KOPT-K1 (cell line): ENCODE results near the gene DPEP1.
A peak's percentile ranks its signal among the peaks of the same experiment; 100 is the strongest.
"Not testable (repeated sequence)": the region's sequence is repeated elsewhere in the genome, so short reads cannot be mapped to it uniquely, and the experiment has no call there.

ENCODE experiments used
- H3K27ac ChIP-seq: fragments of 200-600 bp; sonication (generic); 2 replicates; pipeline ENCODE4 v1.5.1; 2016; ENCODE audit warnings: antibody characterized with exemption, mild to moderate bottlenecking, low read depth, low read length; ENCODE audit not compliant: poor library complexity, severe bottlenecking
- H3K36me3 ChIP-seq: fragments of 200-600 bp; sonication (generic); 2 replicates; pipeline ENCODE4 v1.5.1; 2017; ENCODE audit warnings: antibody characterized with exemption, mild to moderate bottlenecking, low read length, moderate library complexity; ENCODE audit not compliant: insufficient read depth
- H3K9me3 ChIP-seq: fragments of 200-600 bp; sonication (generic); 2 replicates; pipeline ENCODE4 v1.5.1; 2017; ENCODE audit warnings: antibody characterized with exemption, low read length, mild to moderate bottlenecking; ENCODE audit not compliant: insufficient read depth, poor library complexity, severe bottlenecking

DPEP1 gene

DNA sequence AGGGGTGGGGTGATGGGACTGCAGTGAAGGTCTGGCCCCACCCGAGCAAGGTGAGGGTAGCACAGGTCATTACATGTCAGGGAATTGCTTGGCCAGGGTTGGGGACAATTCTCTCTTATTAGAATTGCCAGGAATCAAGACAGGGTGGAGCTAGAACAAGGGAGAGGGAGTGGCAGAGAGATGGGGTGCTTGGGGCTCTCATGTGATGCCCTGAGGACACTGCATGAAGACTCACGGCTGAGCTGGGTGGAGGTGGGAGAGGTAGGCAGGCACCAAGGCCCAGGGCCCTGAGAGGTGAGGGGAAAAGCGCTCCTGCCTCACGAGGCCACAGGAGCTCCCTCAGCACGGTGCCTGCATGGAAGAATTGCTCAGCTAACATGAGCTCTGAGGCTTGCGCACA lies 3.6 kb downstream of the DPEP1 start:
- no peaks in the 10 kb centered on the region for H3K9me3 ChIP-seq
- peak overlapping the region; percentile 49 for H3K27ac ChIP-seq
- no peaks in the 10 kb centered on the region for H3K36me3 ChIP-seq

DNA sequence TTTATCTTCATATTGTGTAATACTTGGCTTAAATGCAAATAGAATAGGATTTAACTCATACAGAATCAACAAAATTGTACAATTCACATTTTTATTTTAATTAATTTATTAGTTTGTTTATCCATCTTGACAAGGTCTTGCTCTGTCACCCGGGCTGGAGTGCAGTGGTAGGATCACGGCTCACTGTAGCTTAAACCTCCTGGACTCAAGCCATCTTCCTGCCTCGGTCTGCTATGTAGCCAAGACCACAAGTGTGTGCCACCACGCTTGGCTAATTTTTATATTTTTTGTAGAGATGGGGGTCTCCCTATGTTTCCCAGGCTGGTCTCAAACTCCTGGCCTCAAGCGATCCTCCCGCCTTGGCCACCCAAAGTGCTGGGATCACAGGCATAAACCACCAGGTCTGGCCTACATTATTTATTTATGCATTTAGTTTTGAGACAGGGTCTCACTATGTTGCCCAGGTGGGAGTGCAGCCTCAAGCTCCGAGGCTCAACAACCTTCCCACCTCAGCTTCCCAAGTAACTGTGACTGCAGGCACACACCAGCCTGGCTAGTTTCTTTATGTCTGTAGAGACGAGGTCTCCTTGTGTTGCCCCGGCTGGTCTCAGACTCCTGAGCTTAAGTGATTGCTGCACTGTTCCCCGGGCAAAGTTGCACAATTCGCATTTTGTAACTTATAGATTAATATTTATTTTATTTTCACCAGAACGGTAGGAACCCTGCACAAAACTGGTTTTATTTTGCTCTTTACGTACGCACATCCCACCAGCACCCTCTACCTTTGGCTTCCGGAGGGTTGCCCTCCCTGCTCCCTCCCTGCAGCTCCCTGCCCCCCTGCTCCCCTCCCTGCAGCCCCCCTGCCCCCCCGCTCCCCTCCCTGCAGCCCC lies 4.9 kb downstream of the DPEP1 start:
- H3K27ac ChIP-seq = no peak overlapping the region
- H3K36me3 ChIP-seq = no peaks in the 10 kb centered on the region
- no peaks in the 10 kb centered on the region for H3K9me3 ChIP-seq

DNA sequence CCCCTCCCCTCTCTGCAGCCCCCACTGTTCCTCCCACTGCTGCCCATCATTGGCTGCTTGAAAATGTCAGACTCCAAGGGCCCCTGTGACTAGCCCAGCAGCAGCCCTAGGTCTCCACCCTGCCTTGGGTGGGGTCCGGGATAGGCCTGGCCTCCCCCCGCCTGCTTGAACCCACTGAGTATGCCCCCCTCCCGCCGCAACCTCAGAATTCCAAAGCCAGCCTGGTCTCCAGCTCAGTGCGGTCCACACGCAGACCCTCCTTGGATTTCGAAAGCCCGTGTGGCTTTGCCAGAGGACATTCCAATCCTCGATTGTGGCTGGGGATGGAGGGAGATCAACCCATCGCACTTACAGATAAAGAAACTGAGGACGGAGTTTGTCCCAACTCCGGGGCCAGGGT lies 6.4 kb downstream of the DPEP1 start:
- Histone ChIP-seq H3K36me3 (no peaks in the 10 kb centered on the region), H3K27ac (no peak overlapping the region), H3K9me3 (no peaks in the 10 kb centered on the region)

DNA sequence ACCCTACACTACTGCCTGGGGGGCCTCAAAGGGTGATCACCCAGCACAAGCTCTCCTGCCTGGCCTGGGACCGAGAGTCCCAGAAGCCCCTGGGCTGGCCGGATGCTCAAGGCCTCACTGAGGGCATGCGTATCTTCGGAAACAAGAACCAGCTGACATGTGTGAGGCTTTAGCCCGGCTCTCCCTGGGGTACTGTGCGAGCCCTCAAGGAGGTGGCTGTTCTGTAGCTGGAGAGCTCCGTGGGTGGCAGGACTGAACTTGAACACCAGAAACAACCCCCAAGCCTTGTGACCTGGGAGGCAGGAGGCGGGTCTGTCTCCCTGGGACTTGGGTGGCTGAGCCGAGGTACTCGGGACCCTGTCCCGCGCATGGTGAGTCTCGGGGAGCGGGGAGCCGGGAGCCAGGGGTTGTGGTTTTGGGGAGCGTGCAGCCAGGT lies 7.0 kb downstream of the DPEP1 start:
- Histone ChIP-seq H3K9me3 (no peaks in the 10 kb centered on the region), H3K36me3 (no peaks in the 10 kb centered on the region), H3K27ac (no peak overlapping the region)

DNA sequence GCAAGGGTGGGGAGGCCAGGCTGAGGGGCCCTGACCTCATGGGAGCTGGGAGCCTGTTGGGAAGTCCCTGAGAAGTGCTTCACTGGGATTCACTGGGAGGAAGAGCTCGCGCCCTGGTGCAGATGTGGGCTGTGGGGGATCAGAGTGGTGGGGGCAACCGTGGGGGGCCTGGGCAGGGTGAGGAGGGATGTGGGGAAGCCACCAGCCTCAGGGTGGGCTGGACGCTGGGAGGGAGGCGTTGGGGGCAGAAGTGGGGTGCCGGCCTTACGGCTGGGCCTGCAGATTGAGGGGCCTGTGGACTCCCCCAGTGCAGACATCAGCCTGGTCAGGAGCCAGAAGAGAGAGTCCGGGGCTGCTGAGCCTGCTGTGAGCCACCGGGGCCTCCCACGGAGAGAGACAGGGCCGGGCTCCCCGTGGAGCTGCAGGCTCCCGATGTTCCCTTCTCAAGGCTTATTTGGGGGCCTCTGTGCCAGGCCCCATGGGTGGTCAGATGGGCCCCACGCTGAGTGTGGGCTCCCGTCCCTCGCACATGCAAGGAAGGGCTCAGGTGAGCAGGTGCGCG lies 7.8 kb downstream of the DPEP1 start:
- H3K36me3 ChIP-seq = no peaks in the 10 kb centered on the region
- no peaks in the 10 kb centered on the region for H3K9me3 ChIP-seq
- H3K27ac ChIP-seq = no peak overlapping the region

DNA sequence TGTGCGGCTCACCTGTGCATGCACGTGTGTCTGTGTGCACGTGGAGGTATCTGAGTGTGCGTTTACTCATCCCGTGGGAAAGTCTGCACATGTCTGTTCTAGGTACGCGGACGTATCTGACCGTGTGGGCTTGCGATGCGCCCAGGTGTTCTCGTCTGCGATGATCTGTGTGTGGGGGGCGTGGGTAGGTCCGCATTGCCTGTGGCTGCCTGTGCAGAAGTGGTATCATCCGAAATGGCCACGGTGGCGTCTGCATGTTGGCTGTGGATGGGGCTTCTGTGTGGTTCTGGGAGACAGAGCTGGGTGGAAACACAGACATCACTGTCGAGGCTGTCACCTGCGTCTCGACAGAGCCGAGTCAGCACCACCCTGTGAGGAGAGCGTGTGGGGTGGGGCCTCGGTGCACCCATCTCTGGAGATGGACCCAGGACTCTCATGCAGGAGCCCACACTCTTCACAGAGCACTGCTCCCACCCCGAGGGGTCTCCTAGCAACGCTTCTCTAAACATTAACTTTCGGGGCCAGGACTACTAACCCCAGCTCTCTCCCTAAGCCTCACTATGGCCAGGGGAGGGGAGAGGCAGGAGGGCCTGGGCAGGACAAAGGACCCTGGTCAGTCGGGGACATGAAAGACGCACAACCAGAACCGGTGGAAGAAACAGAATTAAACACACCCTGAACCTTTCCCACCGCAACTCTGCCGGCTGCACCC lies 8.4 kb downstream of the DPEP1 start:
- no peaks in the 10 kb centered on the region for H3K36me3 ChIP-seq
- no peak overlapping the region for H3K27ac ChIP-seq
- no peaks in the 10 kb centered on the region for H3K9me3 ChIP-seq

DNA sequence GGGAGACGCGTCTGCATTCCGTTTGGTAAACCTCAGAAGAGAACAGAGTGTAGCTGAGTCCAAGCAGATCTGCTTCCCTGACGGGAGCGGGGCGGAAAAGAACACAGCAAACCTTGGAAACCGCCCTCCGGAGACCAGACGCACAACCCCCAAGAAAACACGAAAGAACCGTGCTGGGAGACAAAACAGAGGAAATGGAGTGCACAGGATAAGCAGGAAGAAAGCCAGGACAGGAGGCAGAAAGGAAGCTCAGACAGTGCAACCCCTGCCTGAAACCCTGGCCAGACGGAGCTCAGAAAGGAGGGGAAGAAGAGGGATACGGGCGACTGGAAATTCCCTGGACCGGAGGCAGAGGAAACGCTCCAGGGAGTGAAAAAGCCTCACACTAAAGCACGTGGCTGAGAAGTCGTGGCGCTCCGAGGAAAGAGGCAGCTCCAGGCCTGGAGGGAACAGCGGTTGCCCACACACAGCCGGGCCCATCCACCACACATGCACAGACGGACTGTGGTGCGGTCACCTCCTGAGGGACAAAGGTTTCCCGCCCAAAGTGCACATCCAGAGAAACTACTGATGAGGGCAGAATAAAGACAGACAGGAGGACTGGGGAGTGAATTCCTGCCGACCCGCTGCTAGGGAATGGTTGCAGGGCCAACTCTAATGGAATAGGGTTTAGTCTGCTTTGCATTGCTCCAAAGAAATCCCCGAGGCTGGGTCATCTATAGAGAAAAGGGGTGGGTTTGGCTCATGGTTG lies 10.2 kb downstream of the DPEP1 start:
- no peaks in the 10 kb centered on the region for H3K36me3 ChIP-seq
- H3K9me3 ChIP-seq = no peaks in the 10 kb centered on the region
- H3K27ac ChIP-seq = no peak overlapping the region

DNA sequence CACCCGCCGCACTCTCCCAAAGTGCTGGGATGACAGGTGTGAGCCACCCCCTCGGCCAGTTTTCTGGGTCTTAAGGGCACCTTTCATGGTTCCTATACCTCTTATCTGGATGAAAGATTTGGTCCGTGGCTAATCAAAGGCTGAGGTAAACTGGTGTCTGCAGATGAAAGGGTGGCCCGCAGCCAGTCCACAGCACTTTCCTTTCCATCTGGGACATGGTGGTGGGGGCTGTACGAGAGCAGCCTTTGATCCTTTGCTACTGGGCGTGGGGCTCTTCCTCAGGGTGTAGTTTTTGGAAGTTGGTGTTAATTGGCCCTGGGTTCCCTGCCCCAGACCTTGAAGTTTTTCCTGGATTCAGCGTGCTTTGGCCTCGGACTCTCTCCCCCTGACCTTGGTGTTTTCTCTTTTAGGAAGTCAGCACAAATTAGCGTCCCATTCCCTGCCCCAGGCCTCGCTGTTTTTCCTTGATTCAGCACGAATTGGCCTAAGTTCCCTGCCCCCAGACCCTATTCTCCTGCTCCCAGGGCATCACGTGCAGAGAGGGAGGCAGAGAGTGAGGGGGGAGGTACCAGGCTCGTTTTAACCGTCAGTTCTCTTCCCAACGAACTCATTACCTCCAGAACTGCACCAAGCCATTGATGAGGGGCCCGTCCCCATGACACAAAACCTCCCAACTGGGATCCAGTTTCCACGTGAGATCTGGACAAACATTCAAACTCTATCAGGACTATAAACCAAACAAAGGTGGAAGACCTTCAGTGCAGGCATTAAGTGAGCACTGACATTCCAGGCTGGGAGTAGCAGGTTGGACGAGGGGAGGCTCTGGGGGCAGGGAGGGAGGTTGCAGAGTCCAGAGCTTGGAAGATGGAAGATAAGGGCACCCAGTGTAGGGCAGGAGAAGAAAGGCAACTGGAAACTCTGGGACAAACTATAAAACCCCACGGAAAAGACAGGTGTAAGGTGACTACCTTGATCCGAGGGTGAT lies 11.6 kb downstream of the DPEP1 start:
- Histone ChIP-seq H3K9me3 (no peaks in the 10 kb centered on the region), H3K27ac (no peak overlapping the region), H3K36me3 (no peaks in the 10 kb centered on the region)

DNA sequence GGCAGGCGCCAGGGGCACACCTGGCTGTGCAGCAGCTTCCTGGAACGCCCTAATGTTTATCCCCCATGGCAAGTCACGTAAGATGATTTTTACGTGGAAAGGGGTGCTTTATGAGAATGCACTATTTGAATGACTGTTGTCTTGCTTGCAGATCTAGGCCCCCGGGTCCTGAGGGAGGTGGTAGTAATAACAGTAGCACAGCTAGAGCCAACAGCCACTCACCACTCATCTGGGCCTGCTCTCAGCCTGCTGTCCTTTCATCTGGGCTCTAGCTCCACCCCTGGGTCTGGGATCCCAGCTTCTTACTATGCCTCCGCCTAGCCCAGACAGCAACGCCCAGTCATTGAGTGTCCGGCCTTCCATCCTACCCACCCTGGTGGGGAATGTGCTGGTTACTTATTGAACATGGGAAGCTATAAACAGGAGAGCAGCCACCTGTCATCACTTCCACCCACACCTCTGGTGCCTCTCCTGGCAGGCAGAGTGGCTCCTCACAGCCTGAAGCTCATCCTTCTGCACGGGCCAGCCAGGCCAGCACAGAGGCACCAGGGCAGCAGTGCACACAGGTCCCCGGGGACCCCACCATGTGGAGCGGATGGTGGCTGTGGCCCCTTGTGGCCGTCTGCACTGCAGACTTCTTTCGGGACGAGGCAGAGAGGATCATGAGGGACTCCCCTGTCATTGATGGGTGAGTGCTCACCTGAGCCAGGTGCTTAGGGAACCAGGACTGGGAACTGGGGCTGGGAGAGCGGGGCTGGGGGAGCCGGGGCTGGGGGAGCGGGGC lies 16.6 kb downstream of the DPEP1 start:
- Histone ChIP-seq H3K27ac (no peak overlapping the region), H3K36me3 (no peaks in the 10 kb centered on the region), H3K9me3 (no peaks in the 10 kb centered on the region)

DNA sequence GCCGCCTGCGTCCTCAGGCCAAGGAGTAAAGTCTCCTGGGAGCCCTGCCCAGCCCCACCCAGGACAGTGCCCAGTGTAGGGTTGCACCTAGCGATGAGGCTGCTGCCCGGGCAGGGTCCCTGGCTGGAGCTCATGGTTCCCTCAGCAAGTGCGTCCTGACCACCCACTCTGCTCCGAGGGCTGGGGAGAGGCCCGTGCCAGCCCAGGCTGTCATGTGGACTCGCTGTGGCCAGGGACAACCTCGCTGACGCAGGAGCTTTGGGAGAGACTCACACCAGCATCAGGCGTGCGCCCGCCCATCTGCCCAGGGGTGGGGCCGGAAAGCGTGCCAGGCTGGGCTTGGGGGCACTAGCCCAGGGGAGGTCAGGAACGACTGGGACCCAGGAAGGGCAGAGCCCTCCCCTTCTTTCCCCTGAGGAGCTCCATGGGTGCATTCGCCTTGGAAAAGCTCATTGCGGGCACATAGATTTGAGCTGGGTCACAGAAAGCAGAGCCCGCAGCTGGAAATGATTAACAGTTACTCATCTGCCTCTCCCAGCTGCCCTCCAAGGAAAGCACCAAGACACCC lies 19.7 kb downstream of the DPEP1 start:
- no peak overlapping the region for H3K27ac ChIP-seq
- no peaks in the 10 kb centered on the region for H3K36me3 ChIP-seq
- H3K9me3 ChIP-seq = no peaks in the 10 kb centered on the region

DNA sequence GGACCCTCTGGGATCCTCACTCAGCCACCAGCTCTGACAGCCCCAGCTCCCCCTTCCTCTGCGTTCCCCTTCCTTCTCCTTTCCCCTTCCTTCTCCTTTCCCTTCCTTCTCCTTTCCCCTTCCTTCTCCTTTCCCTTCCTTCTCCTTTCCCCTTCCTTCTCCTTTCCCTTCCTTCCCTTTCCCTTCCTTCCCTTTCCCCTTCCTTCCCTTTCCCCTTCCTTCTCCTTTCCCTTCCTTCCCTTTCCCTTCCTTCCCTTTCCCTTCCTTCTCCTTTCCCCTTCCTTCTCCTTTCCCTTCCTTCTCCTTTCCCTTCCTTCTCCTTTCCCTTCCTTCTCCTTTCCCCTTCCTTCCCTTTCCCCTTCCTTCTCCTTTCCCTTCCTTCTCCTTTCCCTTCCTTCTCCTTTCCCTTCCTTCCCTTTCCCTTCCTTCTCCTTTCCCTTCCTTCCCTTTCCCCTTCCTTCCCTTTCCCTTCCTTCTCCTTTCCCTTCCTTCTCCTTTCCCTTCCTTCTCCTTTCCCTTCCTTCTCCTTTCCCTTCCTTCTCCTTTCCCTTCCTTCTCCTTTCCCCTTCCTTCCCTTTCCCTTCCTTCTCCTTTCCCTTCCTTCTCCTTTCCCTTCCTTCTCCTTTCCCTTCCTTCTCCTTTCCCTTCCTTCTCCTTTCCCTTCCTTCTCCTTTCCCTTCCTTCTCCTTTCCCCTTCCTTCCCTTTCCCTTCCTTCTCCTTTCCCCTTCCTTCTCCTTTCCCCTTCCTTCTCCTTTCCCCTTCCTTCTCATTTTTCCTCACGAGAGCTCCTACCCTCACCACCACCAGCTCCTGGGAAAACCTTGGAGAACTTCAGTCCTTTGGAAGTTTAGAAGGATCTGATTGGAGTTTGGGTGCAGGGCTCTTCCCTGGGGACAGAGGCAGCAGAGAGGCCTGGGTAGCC lies 21.3 kb downstream of the DPEP1 start:
- H3K27ac ChIP-seq, H3K9me3 ChIP-seq, H3K36me3 ChIP-seq: not testable (repeated sequence)

DNA sequence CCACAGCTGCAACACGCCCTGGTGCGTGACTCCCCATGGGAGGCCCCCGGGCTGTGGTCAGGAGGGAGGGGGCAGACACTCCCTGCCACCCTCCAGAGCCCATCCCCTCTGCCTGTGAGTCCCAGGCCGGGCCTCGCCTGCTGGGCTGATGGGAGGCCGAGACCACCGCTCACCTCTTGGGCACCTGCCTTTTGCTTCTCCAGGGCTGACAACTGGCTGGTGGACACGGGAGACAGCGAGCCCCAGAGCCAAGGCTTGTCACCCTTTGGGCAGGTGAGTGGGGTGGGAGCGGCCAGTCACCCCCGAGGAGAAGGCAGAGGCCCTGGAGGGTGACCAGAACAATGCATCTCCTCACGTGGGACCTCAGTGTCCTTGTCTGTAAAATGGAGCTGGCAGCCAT lies 23.2 kb downstream of the DPEP1 start:
- H3K27ac ChIP-seq = no peak overlapping the region
- H3K36me3 ChIP-seq = no peaks in the 10 kb centered on the region
- H3K9me3 ChIP-seq = no peaks in the 10 kb centered on the region
